COLO668 (cell line): ENCODE data around the gene GIT1.

Experiments
- DNase-seq: peaks from one replicate; lab custom pipeline; 2025; ENCODE audit not compliant: unreplicated experiment; lab: John Stamatoyannopoulos, UW

Gene GIT1

DNA sequence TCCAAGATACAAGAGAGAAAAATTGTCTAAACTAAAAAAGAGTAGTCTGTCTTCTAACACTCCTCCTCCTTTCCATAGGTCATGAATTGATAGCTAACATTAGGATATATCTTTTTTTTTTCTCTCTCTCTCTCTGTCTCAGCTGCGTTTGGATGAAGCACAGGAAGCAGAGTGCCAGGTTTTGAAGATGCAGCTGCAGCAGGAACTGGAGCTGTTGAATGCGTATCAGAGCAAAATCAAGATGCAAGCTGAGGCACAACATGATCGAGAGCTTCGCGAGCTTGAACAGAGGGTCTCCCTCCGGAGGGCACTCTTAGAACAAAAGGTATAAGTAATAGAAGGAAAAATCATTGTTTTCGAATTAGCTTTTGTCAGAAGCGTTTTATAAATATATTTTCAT, 55.5 kb downstream of the GIT1 start:
- DNase-seq: no peak

DNA sequence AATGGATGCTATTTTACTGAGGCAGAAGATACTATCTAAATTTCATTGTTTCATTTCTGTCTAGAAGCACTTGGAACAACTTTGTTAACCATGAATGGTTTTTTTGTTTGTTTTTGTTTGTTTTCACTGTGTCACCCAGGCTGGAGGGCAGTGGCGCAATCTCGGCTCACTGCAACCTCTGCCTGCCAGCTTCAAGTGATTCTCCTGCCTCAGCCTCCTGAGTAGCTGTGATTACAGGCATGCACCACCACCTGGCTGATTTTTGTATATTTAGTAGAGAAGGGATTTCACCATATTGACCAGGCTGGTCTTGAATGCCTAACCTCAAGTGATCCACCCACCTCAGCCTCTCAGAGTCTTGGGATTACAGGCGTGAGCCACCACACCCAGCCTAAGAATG, 63.1 kb downstream of the GIT1 start:
- no peak for DNase-seq

DNA sequence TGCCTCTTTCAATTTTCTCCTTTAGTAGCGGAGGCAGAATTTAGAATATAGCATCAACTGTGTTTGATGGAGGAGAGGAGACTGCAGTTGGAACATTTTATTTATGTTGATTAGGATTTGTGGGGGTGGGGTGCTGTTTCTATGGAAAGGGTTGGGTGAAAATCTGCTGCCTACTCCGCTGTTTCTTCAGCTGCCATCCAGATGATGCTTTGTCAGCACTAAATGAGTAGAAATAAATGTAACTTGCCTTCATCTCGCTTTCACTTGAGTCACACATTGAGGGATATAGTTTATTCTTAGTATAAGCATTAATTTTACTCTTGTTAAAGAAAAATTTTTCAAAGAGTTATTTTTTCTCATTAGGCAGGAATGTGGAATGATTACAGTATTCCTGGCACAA, 64.8 kb downstream of the GIT1 start:
- DNase-seq: no peak
